ENCODE measurements around the gene ENKUR. TPM values are rescaled to one million over a fixed set of nuclear protein-coding genes. Genes with fewer than 3 reads are reported as not detected.
A peak's percentile ranks its signal among the peaks of the same experiment; 100 is the strongest.
"Not testable (repeated sequence)": the region's sequence is repeated elsewhere in the genome, so short reads cannot be mapped to it uniquely, and the experiment has no call there.

Gene ENKUR
- total RNA-seq, 4 donors from 2014 or later, result 0.38 to 0.53 TPM; not detected in 2

DNA sequence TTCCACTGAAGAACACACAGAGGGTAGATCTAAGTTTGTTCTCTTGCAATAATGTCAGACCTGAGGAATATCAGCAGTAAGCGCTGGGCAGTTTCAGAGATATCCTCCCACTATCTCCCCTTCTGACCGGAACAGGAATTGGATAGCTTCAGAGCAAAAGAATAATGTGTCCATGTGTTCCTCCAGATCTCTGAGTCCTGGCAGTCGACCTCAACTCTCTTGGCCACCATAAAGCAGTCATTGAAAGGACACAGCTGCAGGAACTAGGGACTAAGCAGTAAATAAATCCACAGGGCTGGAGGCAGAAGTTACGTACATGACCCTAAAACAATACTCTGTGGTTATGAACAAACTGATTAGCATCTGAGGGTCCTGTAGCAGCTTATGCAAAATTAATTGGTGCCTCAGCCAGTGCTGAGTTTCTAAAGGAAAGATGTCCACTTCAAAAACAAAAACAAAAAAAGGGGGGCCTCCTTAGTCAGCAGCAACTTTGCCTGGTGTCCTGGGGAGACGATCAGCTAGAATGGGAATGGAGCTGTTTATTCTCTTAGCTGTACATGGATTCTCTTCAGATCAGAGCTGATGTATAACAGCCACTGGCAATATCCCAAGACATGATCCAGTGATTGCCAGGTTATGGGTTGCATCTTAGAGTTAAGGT, 57.1 kb downstream of the ENKUR start:
- H3K27ac ChIP-seq, result peak overlapping the region; percentile 29 to 67 (median 36)
- TF ChIP-seq, protein P1, sequence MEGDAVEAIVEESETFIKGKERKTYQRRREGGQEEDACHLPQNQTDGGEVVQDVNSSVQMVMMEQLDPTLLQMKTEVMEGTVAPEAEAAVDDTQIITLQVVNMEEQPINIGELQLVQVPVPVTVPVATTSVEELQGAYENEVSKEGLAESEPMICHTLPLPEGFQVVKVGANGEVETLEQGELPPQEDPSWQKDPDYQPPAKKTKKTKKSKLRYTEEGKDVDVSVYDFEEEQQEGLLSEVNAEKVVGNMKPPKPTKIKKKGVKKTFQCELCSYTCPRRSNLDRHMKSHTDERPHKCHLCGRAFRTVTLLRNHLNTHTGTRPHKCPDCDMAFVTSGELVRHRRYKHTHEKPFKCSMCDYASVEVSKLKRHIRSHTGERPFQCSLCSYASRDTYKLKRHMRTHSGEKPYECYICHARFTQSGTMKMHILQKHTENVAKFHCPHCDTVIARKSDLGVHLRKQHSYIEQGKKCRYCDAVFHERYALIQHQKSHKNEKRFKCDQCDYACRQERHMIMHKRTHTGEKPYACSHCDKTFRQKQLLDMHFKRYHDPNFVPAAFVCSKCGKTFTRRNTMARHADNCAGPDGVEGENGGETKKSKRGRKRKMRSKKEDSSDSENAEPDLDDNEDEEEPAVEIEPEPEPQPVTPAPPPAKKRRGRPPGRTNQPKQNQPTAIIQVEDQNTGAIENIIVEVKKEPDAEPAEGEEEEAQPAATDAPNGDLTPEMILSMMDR (IDR thresholded peaks at IDR 0.05), result no peak
- TF ChIP-seq POLR2A (IDR thresholded peaks at IDR 0.05), result no peak
- no peak for DNase-seq
- H3K9me3 ChIP-seq, result no peaks in the 10 kb centered on the region
- H3K4me1 ChIP-seq, result no peaks in the 10 kb centered on the region
- no peaks in the 10 kb centered on the region for H3K36me3 ChIP-seq
- no peak overlapping the region for H3K4me3 ChIP-seq
- H3K27me3 ChIP-seq, result no peaks in the 10 kb centered on the region

DNA sequence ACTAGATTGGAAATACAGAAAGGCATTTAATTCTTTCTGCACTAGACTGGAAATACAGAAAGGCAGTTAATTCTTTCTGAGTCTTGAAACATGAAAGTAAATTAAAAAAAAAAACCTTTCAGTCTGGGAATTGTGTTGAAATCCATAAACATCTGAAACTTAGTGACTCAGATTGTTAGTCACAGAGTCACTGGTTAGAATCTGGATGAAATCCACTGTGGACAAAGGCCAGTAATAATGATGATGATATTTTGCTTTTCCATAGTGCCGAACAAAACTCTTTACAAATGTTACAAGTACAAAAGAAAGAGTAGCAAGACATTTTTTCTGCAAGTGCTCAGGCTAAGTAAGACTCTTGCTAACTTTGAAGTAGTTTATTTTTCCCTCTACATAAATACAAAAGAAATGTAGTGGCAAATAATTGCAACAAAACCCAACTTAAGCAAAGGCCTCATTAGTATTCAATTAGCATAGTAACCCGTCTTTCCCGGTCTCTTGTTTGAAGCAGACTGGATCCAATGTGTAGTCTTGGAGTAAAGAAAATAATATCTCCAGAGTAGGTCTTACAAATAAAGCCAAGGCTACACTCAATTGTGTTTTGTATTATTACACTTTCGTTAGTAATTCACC, 57.8 kb downstream of the ENKUR start:
- no peak overlapping the region for H3K4me3 ChIP-seq
- no peak for TF ChIP-seq POLR2A (IDR thresholded peaks at IDR 0.05)
- TF ChIP-seq, protein P1 (IDR thresholded peaks at IDR 0.05), result no peak
- DNase-seq, result no peak
- H3K36me3 ChIP-seq, result no peaks in the 10 kb centered on the region
- peak overlapping the region; percentile 29 to 67 (median 44) for H3K27ac ChIP-seq
- H3K27me3 ChIP-seq, result no peaks in the 10 kb centered on the region
- no peaks in the 10 kb centered on the region for H3K9me3 ChIP-seq
- peaks cover 0 to 2% (median 0%) of the 10 kb centered on the region in 4 donors for H3K4me1 ChIP-seq

DNA sequence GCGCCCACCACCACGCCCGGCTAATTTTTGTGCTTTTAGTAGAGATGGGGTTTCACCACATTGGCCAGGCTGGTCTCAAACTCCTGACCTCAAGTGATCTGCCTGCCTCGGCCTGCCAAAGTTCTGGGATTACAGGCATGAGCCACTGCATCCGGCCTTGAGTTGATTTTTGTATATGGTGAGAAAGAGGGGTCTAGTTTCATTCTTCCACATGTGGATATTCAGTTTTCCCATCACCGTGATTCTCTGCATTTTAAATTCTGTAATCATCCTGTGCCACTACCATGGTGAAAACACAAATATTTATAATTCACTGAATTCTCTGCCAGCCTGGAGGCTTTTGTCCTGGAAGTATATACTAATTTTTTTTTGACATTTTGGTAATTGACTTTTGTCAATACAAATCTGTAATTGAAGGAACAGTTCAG, 58.3 kb downstream of the ENKUR start:
- H3K4me3 ChIP-seq, DNase-seq, H3K4me1 ChIP-seq, H3K27me3 ChIP-seq, H3K9me3 ChIP-seq, H3K36me3 ChIP-seq: not testable (repeated sequence)
- H3K27ac ChIP-seq, result peak overlapping the region in 1 of 4 donors; percentile 11

DNA sequence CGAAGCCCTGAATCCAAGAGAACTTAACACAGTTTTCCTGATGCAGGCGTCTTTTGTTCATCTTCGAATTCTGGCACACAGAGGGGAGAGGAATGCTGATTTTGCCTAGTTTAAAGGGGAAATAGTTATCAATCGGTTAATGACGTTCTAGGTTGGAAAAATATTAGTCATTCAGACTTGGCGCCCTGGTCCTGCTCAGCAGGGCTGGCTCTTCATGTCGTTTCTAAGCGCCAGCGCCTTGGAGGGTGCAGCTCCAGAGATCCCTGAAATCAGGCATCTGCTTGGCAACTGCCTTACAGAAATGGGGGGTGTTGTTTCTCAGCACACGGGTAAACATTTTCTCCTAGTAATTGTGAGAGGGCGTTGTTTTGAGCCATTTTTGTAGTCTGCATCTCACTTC, 62.3 kb downstream of the ENKUR start:
- Histone ChIP-seq H3K36me3 (no peaks in the 10 kb centered on the region), H3K27me3 (no peaks in the 10 kb centered on the region), H3K4me1 (peaks cover 0 to 15% (median 0%) of the 10 kb centered on the region in 4 donors), H3K4me3 (no peak overlapping the region), H3K27ac (peak overlapping the region in 1 of 4 donors; percentile 75), H3K9me3 (no peaks in the 10 kb centered on the region)
- TF ChIP-seq, protein P1 (IDR thresholded peaks at IDR 0.05), result no peak
- no peak for TF ChIP-seq POLR2A (IDR thresholded peaks at IDR 0.05)
- DNase-seq, result no peak

DNA sequence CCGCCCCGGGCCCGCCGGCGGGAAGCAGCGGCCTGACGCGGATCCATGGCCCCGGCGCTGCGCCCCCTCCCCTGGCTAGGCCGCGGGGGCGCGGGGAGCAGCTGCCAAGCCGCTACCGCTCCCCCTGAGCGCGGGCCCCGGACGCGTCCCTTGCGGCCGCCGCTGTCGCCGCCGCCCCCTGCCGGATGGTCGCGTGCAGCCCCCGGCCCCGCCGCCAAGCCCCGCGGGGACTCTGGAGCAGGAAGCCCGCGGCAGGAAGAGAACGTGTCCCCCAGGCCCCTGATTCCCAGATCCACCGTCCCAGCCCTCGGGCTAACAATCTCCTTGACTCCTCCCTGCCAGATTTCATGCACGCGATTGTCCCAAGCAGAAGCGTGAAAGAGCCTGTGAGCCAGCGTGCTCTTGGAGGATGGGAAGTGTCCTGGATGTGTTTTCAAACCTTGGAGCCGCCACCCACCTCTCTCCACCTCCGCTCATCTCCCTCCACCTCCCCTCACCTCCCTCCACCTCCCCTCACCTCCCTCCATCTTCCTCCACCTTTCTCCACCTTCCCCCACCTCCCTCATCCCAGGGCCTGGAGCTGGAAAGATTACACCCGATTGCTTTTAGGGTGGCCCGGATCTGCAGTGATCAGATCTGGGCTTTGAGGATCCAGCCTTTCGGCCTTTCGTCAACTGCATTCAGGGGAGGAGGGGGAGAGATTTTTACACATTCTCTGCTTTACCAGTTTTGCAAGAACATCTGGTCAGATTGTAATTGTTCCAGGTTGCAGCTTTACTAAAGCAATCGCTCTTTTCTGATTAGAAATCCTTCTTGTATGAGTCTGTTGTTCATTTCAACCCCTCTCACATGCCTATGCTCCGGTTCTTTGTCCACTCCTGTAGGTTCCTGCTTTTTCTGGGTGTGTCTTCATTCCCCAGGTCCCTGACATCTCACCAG, 63.0 kb downstream of the ENKUR start:
- Histone ChIP-seq H3K27me3 (no peaks in the 10 kb centered on the region), H3K4me3 (peak overlapping the region; percentile 65 to 93 (median 74)), H3K4me1 (peaks cover 0 to 15% (median 0%) of the 10 kb centered on the region in 4 donors), H3K36me3 (no peaks in the 10 kb centered on the region), H3K9me3 (no peaks in the 10 kb centered on the region), H3K27ac (peak overlapping the region; percentile 75 to 88 (median 78))
- peak; percentile 50 to 67 (median 67) for DNase-seq
- peak in 1 of 2 donors; percentile 10 for TF ChIP-seq POLR2A (IDR thresholded peaks at IDR 0.05)
- TF ChIP-seq, protein P1 (IDR thresholded peaks at IDR 0.05), result peak in 5 of 6 experiments; percentile 23 to 60 (median 47)

Measured in Peyer's patch (tissue), 4 donors.